ENCODE measurements around the gene DND1.
"Not testable (repeated sequence)": the region's sequence is repeated elsewhere in the genome, so short reads cannot be mapped to it uniquely, and the experiment has no call there.

DND1 gene

GRCh38 chr5:140673187-140673976, at the start of gene DND1:
TSS of gene DND1 (minus strand) at chr5:140673576. CDS start at chr5:140673542, 34 bp downstream.
- ChIA-PET CTCF (interaction anchor here (0.6 kb wide), 1 partner anchor 26 kb away, joined by 5 read pairs; the partner anchor contains the start of genes IK and NDUFA2), POLR2A (ENCODE audit: low non-redundant PET) (interaction anchor here (0.6 kb wide), 1 partner anchor 108 kb away, joined by 3 read pairs; no protein-coding TSS in a partner anchor)
- H3K27ac ChIP-seq: peak within 1 kb of the TSS; percentile 18; the same call in 1 of the 2 replicates
- TF ChIP-seq CTCF (conservative IDR thresholded peaks at IDR 0.05; ENCODE audit: low read depth): no peak
- no peak for DNase-seq (ENCODE audit: low spot score)

GRCh38 chr5:140721395-140721794, 48.0 kb upstream of the DND1 start:
- H3K27ac ChIP-seq; POLR2A ChIA-PET (ENCODE audit: low non-redundant PET); DNase-seq (ENCODE audit: low spot score): not testable (repeated sequence)
- CTCF ChIA-PET: interaction anchor here (0.6 to 1.2 kb wide), 5 partner anchors 19 to 1147 kb away, joined by 3 to 8 read pairs (median 4); partner anchors contain the start of gene EIF4EBP3

GRCh38 chr5:140720738-140721137, 47.4 kb upstream of the DND1 start:
- POLR2A ChIA-PET (ENCODE audit: low non-redundant PET); DNase-seq (ENCODE audit: low spot score); H3K27ac ChIP-seq: not testable (repeated sequence)
- CTCF ChIA-PET: interaction anchor here (0.6 to 1.2 kb wide), 7 partner anchors 26 to 422 kb away, joined by 3 to 9 read pairs (median 5); partner anchors contain the start of gene EIF4EBP3

GRCh38 chr5:140718266-140718592, 44.9 kb upstream of the DND1 start:
- TF ChIP-seq CTCF (conservative IDR thresholded peaks at IDR 0.05; ENCODE audit: low read depth): no peak
- ChIA-PET CTCF (interaction anchor here (0.5 to 0.7 kb wide), 3 partner anchors 310 to 1374 kb away, joined by 3 to 6 read pairs (median 6); no protein-coding TSS in a partner anchor), POLR2A (ENCODE audit: low non-redundant PET) (no interaction called here)
- peak overlapping the region; percentile 72 for H3K27ac ChIP-seq
- no peak for DNase-seq (ENCODE audit: low spot score)

- H3K27ac ChIP-seq; DNase-seq (ENCODE audit: low spot score); CTCF ChIA-PET; POLR2A ChIA-PET (ENCODE audit: low non-redundant PET): not testable (repeated sequence)
Observed at GRCh38 chr5:140716238-140716637, 42.9 kb upstream of the DND1 start.

GRCh38 chr5:140713562-140714094, 40.3 kb upstream of the DND1 start:
- DNase-seq (ENCODE audit: low spot score): no peak
- no peak for TF ChIP-seq CTCF (conservative IDR thresholded peaks at IDR 0.05; ENCODE audit: low read depth)
- ChIA-PET POLR2A (ENCODE audit: low non-redundant PET) (no interaction called here), CTCF (no interaction called here)
- H3K27ac ChIP-seq: no peak overlapping the region

GRCh38 chr5:140711794-140712193, 38.4 kb upstream of the DND1 start:
- no peak overlapping the region for H3K27ac ChIP-seq
- ChIA-PET CTCF (no interaction called here), POLR2A (ENCODE audit: low non-redundant PET) (interaction anchor here (0.6 kb wide), 1 partner anchor 550 kb away, joined by 3 read pairs; no protein-coding TSS in a partner anchor)
- TF ChIP-seq CTCF (conservative IDR thresholded peaks at IDR 0.05; ENCODE audit: low read depth): no peak
- no peak for DNase-seq (ENCODE audit: low spot score)

All from RWPE1 (cell line).